Astrocyte of the spinal cord (primary cell): ENCODE results near the gene LPP.

Experiments used
- DNase-seq: peaks from one replicate; pipeline ENCODE4 v3.0.0; 2011; ENCODE audit warnings: low read depth, low spot score
- H3K4me3 ChIP-seq: 2 replicates; pipeline ENCODE4 v1.5.1; 2011; ENCODE audit warnings: low read depth, mild to moderate bottlenecking, low read length, moderate library complexity
- CTCF ChIP-seq: IDR thresholded peaks from 2 replicates; pipeline ENCODE4 v1.5.1; 2012; ENCODE audit warnings: low read depth, mild to moderate bottlenecking, low read length, inconsistent platforms
- in situ Hi-C: cut with HindIII; loops from 2 replicates; pipeline ENCODE4 v1.10.0; 2017; ENCODE audit warnings: low sequenced_read_pairs

The LPP gene

GRCh38 chr3:188287339-188287738 lies 133.4 kb downstream of the LPP start:
- in situ Hi-C loops: loop anchor here (25.0 kb wide), 1 partner anchor 550 kb away; the partner anchor contains the start of gene BCL6
- TF ChIP-seq CTCF: no peak
- no peak overlapping the region for H3K4me3 ChIP-seq
- DNase-seq: no peak

- no peak for DNase-seq
- TF ChIP-seq CTCF: no peak
- in situ Hi-C loops: loop anchor here (25.0 kb wide), 1 partner anchor 551 kb away; the partner anchor contains the start of gene BCL6
- no peak overlapping the region for H3K4me3 ChIP-seq
These were observed 134.0 kb downstream of the LPP start for GRCh38 chr3:188287762-188288505.

GRCh38 chr3:188292251-188292650 lies 138.3 kb downstream of the LPP start:
- no peak for TF ChIP-seq CTCF
- H3K4me3 ChIP-seq: no peak overlapping the region
- in situ Hi-C loops: loop anchor here (25.0 kb wide), 1 partner anchor 555 kb away; the partner anchor contains the start of gene BCL6
- no peak for DNase-seq

- in situ Hi-C loops: loop anchor here (25.0 kb wide), 1 partner anchor 556 kb away; the partner anchor contains the start of gene BCL6
- no peak overlapping the region for H3K4me3 ChIP-seq
- no peak for TF ChIP-seq CTCF
- no peak for DNase-seq
These were observed 138.9 kb downstream of the LPP start for GRCh38 chr3:188292827-188293226.

- H3K4me3 ChIP-seq: no peak overlapping the region
- in situ Hi-C loops: loop anchor here (25.0 kb wide), 1 partner anchor 557 kb away; the partner anchor contains the start of gene BCL6
- TF ChIP-seq CTCF: no peak
- DNase-seq: no peak
These were observed 140.2 kb downstream of the LPP start for GRCh38 chr3:188294113-188294512.

GRCh38 chr3:188294823-188295487 lies 141.0 kb downstream of the LPP start:
- DNase-seq: peak; percentile 96
- H3K4me3 ChIP-seq: no peak overlapping the region
- no peak for TF ChIP-seq CTCF
- in situ Hi-C loops: loop anchor here (25.0 kb wide), 1 partner anchor 558 kb away; the partner anchor contains the start of gene BCL6
